Measurements from ENCODE around the gene EVA1C. TPM values are rescaled to one million over a fixed set of nuclear protein-coding genes. Genes with fewer than 3 reads are reported as not detected.

The EVA1C gene
- total and polyA plus RNA-seq, 9 of the 15 experiments (the other 6 are each of a cell fraction or from before 2014, with no cell fraction given): 0.22 TPM; not detected in 8

- in situ Hi-C loops (cut with MboI): no loop called here
- WGBS (ENCODE audit: insufficient coverage, low coverage, missing lambda C conversion rate): 2% methylated on average over 54 of the region's 59 CpGs
- TF ChIP-seq TSC22D4 (tag; IDR thresholded peaks at IDR 0.05): no peak
- TF ChIP-seq KDM2B (CRISPR knock-in tag; IDR thresholded peaks at IDR 0.05): no peak
- no peak for TF ChIP-seq ZNF41 (CRISPR knock-in tag; conservative IDR thresholded peaks at IDR 0.05)
- no peak for TF ChIP-seq STAG1 (CRISPR knock-in tag; IDR thresholded peaks at IDR 0.05; ENCODE audit: borderline replicate concordance)
- TF ChIP-seq BHLHE40 (IDR thresholded peaks at IDR 0.05; ENCODE audit: low read length): no peak; the same call in 1 of the 2 replicates
- peak; percentile 41; the same call in 1 of the 2 replicates for TF ChIP-seq TEAD4 (IDR thresholded peaks at IDR 0.05; ENCODE audit: low read length)
- TF ChIP-seq TEAD4 (CRISPR knock-in tag; IDR thresholded peaks at IDR 0.05; ENCODE audit: borderline replicate concordance): no peak
- no peak for TF ChIP-seq CBX8 (IDR thresholded peaks at IDR 0.05; ENCODE audit: borderline replicate concordance, extremely low read depth, low read depth, low read length, poor library complexity, severe bottlenecking)
- TF ChIP-seq SMAD3 (CRISPR knock-in tag; conservative IDR thresholded peaks at IDR 0.05): no peak
- no peak for TF ChIP-seq CHD2 (IDR thresholded peaks at IDR 0.05; ENCODE audit: low read depth, low read length)
- TF ChIP-seq E2F1 (CRISPR knock-in tag; IDR thresholded peaks at IDR 0.05): 0 out of 2 replicates have a peak, but pooled peaks have one; percentile 22
- TF ChIP-seq ZNF347 (CRISPR knock-in tag; IDR thresholded peaks at IDR 0.05; ENCODE audit: low read depth): no peak
- no peak for TF ChIP-seq ZNF197 (CRISPR knock-in tag; IDR thresholded peaks at IDR 0.05; ENCODE audit: low read depth)
- no peak for TF ChIP-seq ZFP1 (CRISPR knock-in tag; IDR thresholded peaks at IDR 0.05)
- TF ChIP-seq TCF7 (IDR thresholded peaks at IDR 0.05; ENCODE audit: borderline replicate concordance): no peak; the same call in 1 of the 2 replicates
- TF ChIP-seq E2F5 (CRISPR knock-in tag; IDR thresholded peaks at IDR 0.05): peak; percentile 89
- TF ChIP-seq THAP7 (CRISPR knock-in tag; IDR thresholded peaks at IDR 0.05): 0 out of 2 replicates have a peak, but pooled peaks have one; percentile 18
- TF ChIP-seq ZBTB26 (CRISPR knock-in tag; IDR thresholded peaks at IDR 0.05): no peak
Observed at GRCh38 chr21:32392880-32393676, 19.4 kb upstream of the EVA1C start, which contains the start of gene URB1. URB1 (minus strand) TSS chr21:32393012; CDS start chr21:32392910, 102 bp downstream.

More at GRCh38 chr21:32392880-32393676, 19.4 kb upstream of the EVA1C start, which contains the start of gene URB1:
- Histone ChIP-seq H4K20me1 (replicated peaks; ENCODE audit: control insufficient read depth, insufficient read depth, low read length) (peaks cover 24% of the 10 kb centered on the region), H3K9me1 (ENCODE audit: control insufficient read depth, insufficient read depth, low read length) (peaks cover 3% of the 10 kb centered on the region), H3K9ac (ENCODE audit: insufficient read depth in 1 of 2, low read depth in 2 of 2, low read length in 2 of 2) (peak within 1 kb of the TSS; percentile 79 to 95), H3K27ac (ENCODE audit: extremely low read depth, low read depth, low read length) (peak within 1 kb of the TSS; percentile 84), H3K79me2 (ENCODE audit: control insufficient read depth, insufficient read depth, low read length) (peaks cover 50% of the 10 kb centered on the region), H3K4me1 (replicated peaks in 1 of 2; ENCODE audit: control insufficient read depth in 2 of 2, insufficient read depth in 2 of 2, low read length in 2 of 2) (peaks cover 10 to 16% of the 10 kb centered on the region in 2 experiments; a peak in 3 of 5 replicates), H3K27me3 (ENCODE audit: control insufficient read depth in 2 of 2, insufficient read depth in 2 of 2, low read length in 2 of 2) (no peaks in the 10 kb centered on the region), H3K4me2 (ENCODE audit: insufficient read depth, low read length) (peak within 1 kb of the TSS; percentile 89), H3K4me3 (peak within 1 kb of the TSS; percentile 97), H3K9me3 (replicated peaks; ENCODE audit: control insufficient read depth, insufficient read depth, low read depth, low read length) (no peaks in the 10 kb centered on the region), H2AFZ (ENCODE audit: low read depth, low read length) (peak within 1 kb of the TSS; percentile 89), H3K36me3 (ENCODE audit: control insufficient read depth, insufficient read depth, low read length) (peaks cover 28% of the 10 kb centered on the region; the same call in 2 of the 3 replicates)
- DNase-seq (ENCODE audit: extremely low read depth in 1 of 4, low spot score in 3 of 4) (peak; percentile 94 to 99 (median 98)), ATAC-seq (peak; percentile 93), FAIRE-seq (peak; percentile 78)
- intact Hi-C loops (cut with micrococcal nuclease): loop anchor here (5.0 kb wide), 1 partner anchor 219 kb away; the partner anchor contains the start of gene CFAP298
- TSS peak; percentile 97 for BruUV-seq (replicated peaks)
- ChIA-PET POLR2A (interaction anchor here (0.6 to 1.6 kb wide), 7 partner anchors 8 to 207 kb away, joined by 3 to 7 read pairs (median 5); no protein-coding TSS in a partner anchor), CTCF (ENCODE audit: low intra/inter-chr PET ratio) (interaction anchor here (0.6 kb wide), 1 partner anchor 1011 kb away, joined by 3 read pairs; no protein-coding TSS in a partner anchor)
